K562 (cell line): ENCODE measurements around the gene ZNF679.

Experiments used
- CTBP1 ChIP-seq: fragments of 450-650 bp; IDR thresholded peaks from 2 replicates; pipeline ENCODE4 v1.6.1; 2016; ENCODE audit warnings: borderline replicate concordance
- TCF3 ChIP-seq: sonication (generic); formaldehyde crosslinking; IDR thresholded peaks from 2 replicates; pipeline ENCODE4 v1.4.0; 2020; ENCODE audit warnings: mild to moderate bottlenecking, missing genetic modification reagents
- YY1 ChIP-seq, 3 experiments: IDR thresholded peaks; 2 replicates each; pipeline ENCODE4 v1.6.1; 2011; ENCODE audit warnings: low read length in 2 of 3, mild to moderate bottlenecking in 2 of 3, moderate library complexity in 2 of 3, borderline replicate concordance in 1 of 3, control low read depth in 1 of 3, low read depth in 1 of 3; ENCODE audit not compliant: insufficient read depth in 3 of 3, insufficient replicate concordance in 2 of 3, control insufficient read depth in 1 of 3, insufficient read length in 1 of 3; ENCODE audit errors: extremely low read depth in 1 of 3

DNA sequence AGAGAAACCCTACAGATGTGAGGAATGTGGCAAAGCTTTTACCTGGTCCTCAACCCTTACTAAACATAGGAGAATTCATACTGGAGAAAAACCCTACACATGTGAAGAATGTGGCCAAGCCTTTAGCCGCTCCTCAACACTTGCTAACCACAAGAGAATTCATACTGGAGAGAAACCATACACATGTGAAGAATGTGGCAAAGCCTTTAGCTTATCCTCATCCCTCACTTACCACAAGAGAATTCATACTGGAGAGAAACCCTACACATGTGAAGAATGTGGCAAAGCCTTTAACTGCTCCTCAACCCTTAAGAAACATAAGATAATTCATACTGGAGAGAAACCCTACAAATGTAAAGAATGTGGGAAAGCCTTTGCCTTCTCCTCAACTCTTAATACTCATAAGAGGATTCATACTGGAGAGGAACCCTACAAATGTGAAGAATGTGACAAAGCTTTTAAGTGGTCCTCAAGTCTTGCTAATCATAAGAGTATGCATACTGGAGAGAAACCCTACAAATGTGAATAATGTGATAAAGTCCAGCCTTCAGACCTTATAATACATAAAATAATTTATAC is 38.2 kb downstream of the ZNF679 start:
- no peak for TF ChIP-seq TCF3 (CRISPR knock-in tag)
- no peak for TF ChIP-seq CTBP1
- TF ChIP-seq YY1 (IDR thresholded peaks at IDR 0.05; ENCODE audit: borderline replicate concordance in 1 of 3, control insufficient read depth in 1 of 3, extremely low read depth in 1 of 3, insufficient read depth in 3 of 3, insufficient read length in 1 of 3, insufficient replicate concordance in 2 of 3, low read depth in 1 of 3, low read length in 2 of 3) = no peak
